Measurements from ENCODE around the gene ADAMTS15. TPM values are rescaled to one million over a fixed set of nuclear protein-coding genes. Genes with fewer than 3 reads are reported as not detected.
A peak's percentile ranks its signal among the peaks of the same experiment; 100 is the strongest.

The ADAMTS15 gene
- total RNA-seq, 1 donor from 2014 or later: 22.0 TPM

DNA sequence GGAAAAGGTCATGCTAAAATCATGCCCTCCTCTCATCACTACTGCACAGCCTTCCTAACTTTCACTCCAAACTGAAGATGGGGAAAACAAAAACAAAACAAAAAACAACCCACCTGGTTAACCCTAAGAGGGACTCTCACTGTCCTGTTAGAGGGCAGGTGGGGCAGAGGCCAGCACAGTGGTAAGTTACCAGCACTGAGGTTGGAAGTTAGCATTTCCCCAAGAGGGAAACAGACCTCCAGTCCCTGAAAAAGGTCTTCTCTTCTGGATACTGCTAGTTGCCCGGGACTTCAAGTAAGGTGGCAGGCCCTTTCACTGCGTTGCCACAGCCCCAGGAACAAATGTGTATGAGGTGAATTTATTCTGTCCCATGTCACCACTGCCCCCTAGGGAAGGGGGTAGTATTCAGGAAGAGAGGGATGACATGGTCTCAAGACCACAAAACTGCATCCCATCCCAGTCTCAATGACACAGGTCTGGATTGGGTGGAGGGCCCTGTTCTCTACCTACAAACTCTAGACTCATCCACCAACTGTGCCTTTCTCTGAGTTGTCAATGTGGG lies 19.2 kb upstream of the ADAMTS15 start:
- no peak for TF ChIP-seq CTCF (conservative IDR thresholded peaks at IDR 0.05)
- Mint-ChIP-seq H3K9me3 (no peaks in the 10 kb centered on the region), H3K27me3 (peaks cover 64% of the 10 kb centered on the region), H3K4me1 (ENCODE audit: unreplicated experiment) (peaks cover 13% of the 10 kb centered on the region), H3K27ac (peak overlapping the region; percentile 18), H3K36me3 (no peaks in the 10 kb centered on the region), H3K4me3 (peak overlapping the region; percentile 85)
- DNase-seq (ENCODE audit: extremely low spot score, unreplicated experiment): no peak

DNA sequence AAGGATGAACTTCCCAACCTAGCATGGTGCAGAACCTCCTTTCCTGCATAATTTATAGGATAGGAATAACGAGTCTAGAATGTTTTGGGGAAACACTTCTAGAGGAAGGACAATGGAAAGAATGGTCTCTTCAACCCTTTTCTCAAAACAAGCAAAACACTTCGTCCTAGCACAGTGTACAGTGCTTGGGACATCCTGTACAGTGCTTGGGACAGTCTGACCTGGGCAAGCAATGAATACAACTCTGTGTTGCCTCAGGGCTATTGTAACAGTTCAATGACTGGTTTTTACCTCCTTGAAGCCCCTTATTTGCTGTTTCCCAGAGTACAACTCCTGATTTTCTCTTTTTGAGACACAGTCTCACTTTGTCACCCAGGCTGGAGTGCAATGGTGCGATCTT lies 18.5 kb upstream of the ADAMTS15 start:
- TF ChIP-seq CTCF (conservative IDR thresholded peaks at IDR 0.05): no peak
- Mint-ChIP-seq H3K4me3 (peak overlapping the region; percentile 85), H3K36me3 (no peaks in the 10 kb centered on the region), H3K27me3 (peaks cover 56% of the 10 kb centered on the region), H3K27ac (no peak overlapping the region), H3K9me3 (no peaks in the 10 kb centered on the region), H3K4me1 (ENCODE audit: unreplicated experiment) (peaks cover 13% of the 10 kb centered on the region)
- no peak for DNase-seq (ENCODE audit: extremely low spot score, unreplicated experiment)

GRCh38 chr11:130431331-130431773 lies 17.1 kb upstream of the ADAMTS15 start:
- H3K4me1 Mint-ChIP-seq (ENCODE audit: unreplicated experiment): peaks cover 13% of the 10 kb centered on the region
- TF ChIP-seq CTCF (conservative IDR thresholded peaks at IDR 0.05): peak; percentile 78

GRCh38 chr11:130431801-130432200 lies 16.6 kb upstream of the ADAMTS15 start:
- Mint-ChIP-seq H3K27ac (no peak overlapping the region), H3K27me3 (peaks cover 38% of the 10 kb centered on the region), H3K36me3 (no peaks in the 10 kb centered on the region), H3K4me3 (no peak overlapping the region), H3K4me1 (ENCODE audit: unreplicated experiment) (peaks cover 13% of the 10 kb centered on the region), H3K9me3 (no peaks in the 10 kb centered on the region)
- TF ChIP-seq CTCF (conservative IDR thresholded peaks at IDR 0.05): no peak
- no peak for DNase-seq (ENCODE audit: extremely low spot score, unreplicated experiment)

More at GRCh38 chr11:130431331-130431773, 17.1 kb upstream of the ADAMTS15 start:
- Mint-ChIP-seq H3K4me3 (peak overlapping the region; percentile 61), H3K36me3 (no peaks in the 10 kb centered on the region), H3K27ac (no peak overlapping the region), H3K27me3 (peaks cover 42% of the 10 kb centered on the region), H3K9me3 (no peaks in the 10 kb centered on the region)
- no peak for DNase-seq (ENCODE audit: extremely low spot score, unreplicated experiment)

DNA sequence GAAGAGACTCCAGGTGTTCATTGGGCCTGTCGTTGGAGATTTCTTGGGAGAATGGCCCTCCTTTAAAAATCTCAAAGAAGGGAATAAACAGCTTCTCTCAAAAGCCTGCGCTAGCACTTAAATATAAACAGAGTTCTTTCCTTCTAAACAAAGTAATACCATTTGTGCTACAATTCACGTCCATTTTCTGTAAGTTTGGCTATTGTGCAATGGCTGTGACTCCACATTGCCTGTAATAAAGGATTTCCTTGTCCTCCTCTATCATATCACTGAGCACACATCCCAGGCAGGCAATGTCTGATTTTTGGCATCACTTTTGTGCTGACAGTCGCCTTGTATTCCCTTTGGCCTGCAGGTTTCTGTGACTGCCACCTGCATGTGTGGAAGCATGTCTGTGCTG lies 15.1 kb upstream of the ADAMTS15 start:
- Mint-ChIP-seq H3K27me3 (peaks cover 34% of the 10 kb centered on the region), H3K36me3 (no peaks in the 10 kb centered on the region), H3K4me3 (no peak overlapping the region), H3K9me3 (no peaks in the 10 kb centered on the region), H3K4me1 (ENCODE audit: unreplicated experiment) (peaks cover 9% of the 10 kb centered on the region), H3K27ac (no peak overlapping the region)
- TF ChIP-seq CTCF (conservative IDR thresholded peaks at IDR 0.05): no peak
- no peak for DNase-seq (ENCODE audit: extremely low spot score, unreplicated experiment)

All from type B pancreatic cell (in vitro differentiated cells).